ENCODE data around the gene ATXN1.

ATXN1 gene

GRCh38 chr6:16521528-16521927, 239.7 kb downstream of the ATXN1 start:
- DNase-seq, result no peak

- DNase-seq, result no peak
These were observed 241.7 kb downstream of the ATXN1 start for GRCh38 chr6:16519265-16520242.

GRCh38 chr6:16518265-16518664, 243.0 kb downstream of the ATXN1 start:
- DNase-seq, result no peak

- DNase-seq, result peak; percentile 62
These were observed 247.0 kb downstream of the ATXN1 start for GRCh38 chr6:16514249-16514648.

- no peak for DNase-seq
These were observed 248.5 kb downstream of the ATXN1 start for GRCh38 chr6:16512544-16513290.

GRCh38 chr6:16511723-16512489, 249.4 kb downstream of the ATXN1 start:
- no peak for DNase-seq

GRCh38 chr6:16511040-16511660, 250.1 kb downstream of the ATXN1 start:
- no peak for DNase-seq

- no peak for DNase-seq
These were observed 251.0 kb downstream of the ATXN1 start for GRCh38 chr6:16510245-16510644.

GRCh38 chr6:16508959-16509358, 252.3 kb downstream of the ATXN1 start:
- no peak for DNase-seq

GRCh38 chr6:16505711-16506357, 255.4 kb downstream of the ATXN1 start:
- DNase-seq, result no peak

GRCh38 chr6:16504609-16505008, 256.7 kb downstream of the ATXN1 start:
- no peak for DNase-seq

- DNase-seq, result peak; percentile 61
These were observed 257.3 kb downstream of the ATXN1 start for GRCh38 chr6:16503970-16504415.

- no peak for DNase-seq
These were observed 258.0 kb downstream of the ATXN1 start for GRCh38 chr6:16503241-16503775.

- no peak for DNase-seq
These were observed 262.3 kb downstream of the ATXN1 start for GRCh38 chr6:16498957-16499356.

GRCh38 chr6:16498237-16498636, 263.0 kb downstream of the ATXN1 start:
- no peak for DNase-seq

- DNase-seq, result no peak
These were observed 264.1 kb downstream of the ATXN1 start for GRCh38 chr6:16496991-16497801.

- no peak for DNase-seq
These were observed 265.1 kb downstream of the ATXN1 start for GRCh38 chr6:16496210-16496609.

GRCh38 chr6:16494793-16495192, 266.5 kb downstream of the ATXN1 start:
- DNase-seq, result no peak

GRCh38 chr6:16493802-16494201, 267.5 kb downstream of the ATXN1 start:
- no peak for DNase-seq

GRCh38 chr6:16493112-16493511, 268.1 kb downstream of the ATXN1 start:
- DNase-seq, result no peak
